ENCODE data around the gene PHIP.

GRCh38 chr6:79005024-79005423, 73.0 kb downstream of the PHIP start:
- no peak for TF ChIP-seq CTCF (IDR thresholded peaks at IDR 0.05)
- no peak for TF ChIP-seq EP300 (IDR thresholded peaks at IDR 0.05)
- TF ChIP-seq POLR2A (IDR thresholded peaks at IDR 0.05), result no peak
- TF ChIP-seq POLR2AphosphoS5 (IDR thresholded peaks at IDR 0.05), result no peak

Data from suprapubic skin (tissue), 4 donors.